HepG2 (cell line): ENCODE measurements around the gene PLPP3. TPM values are rescaled to one million over a fixed set of nuclear protein-coding genes. Genes with fewer than 3 reads are reported as not detected.

Experiments
- ATF7 ChIP-seq, 2 experiments: fragments of 450-650 bp in 1 of 2; sonication (generic) in 1 of 2; formaldehyde crosslinking in 1 of 2; IDR thresholded peaks; 2 replicates each; pipeline versions ENCODE4 v1.4.0 to v1.6.1; 2016 to 2020; ENCODE audit warnings: antibody characterized with exemption in 1 of 2, mild to moderate bottlenecking in 1 of 2, missing genetic modification reagents in 1 of 2
- CBX2 ChIP-seq, 2 experiments: fragments of 200-600 bp in 1 of 2; sonication (generic); formaldehyde crosslinking in 1 of 2; IDR thresholded peaks; 2 replicates each; pipeline versions ENCODE4 v1.7.0 to v1.8.1; 2018 to 2022; ENCODE audit warnings: low read depth in 2 of 2, low read length in 1 of 2, mild to moderate bottlenecking in 1 of 2, missing genetic modification reagents in 1 of 2
- CEBPG ChIP-seq: IDR thresholded peaks from 2 replicates; pipeline ENCODE4 v1.6.1; 2016
- CENPX ChIP-seq: sonication (generic); formaldehyde crosslinking; IDR thresholded peaks from 2 replicates; pipeline ENCODE4 v1.9.0; 2021; ENCODE audit warnings: mild to moderate bottlenecking, missing genetic modification reagents, moderate library complexity
- HDAC6 ChIP-seq: fragments of 200-600 bp; sonication (generic); IDR thresholded peaks from 2 replicates; pipeline ENCODE4 v1.7.0; 2017; ENCODE audit warnings: mild to moderate bottlenecking, antibody characterized with exemption, low read length, low read depth
- NR2F2 ChIP-seq: IDR thresholded peaks from 2 replicates; pipeline ENCODE4 v1.6.1; 2012; ENCODE audit warnings: low read depth, inconsistent platforms, borderline replicate concordance
- PHF20 ChIP-seq: sonication (generic); formaldehyde crosslinking; IDR thresholded peaks from 2 replicates; pipeline ENCODE4 v1.5.0; 2020; ENCODE audit warnings: mild to moderate bottlenecking, missing genetic modification reagents
- RFXANK ChIP-seq: IDR thresholded peaks from 2 replicates; pipeline ENCODE4 v1.6.1; 2016
- SP1 ChIP-seq, 2 experiments: fragments of 450-650 bp in 1 of 2; sonication (generic) in 1 of 2; formaldehyde crosslinking in 1 of 2; IDR thresholded peaks; 2 replicates each; pipeline versions ENCODE4 v1.4.0 to v1.6.1; 2016 to 2020; ENCODE audit warnings: missing genetic modification reagents in 1 of 2
- TOPORS ChIP-seq: sonication (generic); formaldehyde crosslinking; IDR thresholded peaks from 2 replicates; pipeline ENCODE4 v1.8.0; 2023; ENCODE audit warnings: mild to moderate bottlenecking, missing genetic modification reagents
- ZBTB38 ChIP-seq: sonication (generic); formaldehyde crosslinking; IDR thresholded peaks from 2 replicates; pipeline ENCODE4 v1.5.1; 2020; ENCODE audit warnings: mild to moderate bottlenecking, missing genetic modification reagents
- ZHX1 ChIP-seq: sonication (generic); formaldehyde crosslinking; IDR thresholded peaks from 2 replicates; pipeline ENCODE4 v1.8.1; 2022; ENCODE audit warnings: low read depth, mild to moderate bottlenecking, missing genetic modification reagents
- ZNF232 ChIP-seq: sonication (generic); formaldehyde crosslinking; IDR thresholded peaks from 2 replicates; pipeline ENCODE4 v1.4.0; 2020; ENCODE audit warnings: missing genetic modification reagents, borderline replicate concordance
- ZNF3 ChIP-seq: IDR thresholded peaks from 2 replicates; pipeline ENCODE4 v1.7.0; 2017; ENCODE audit warnings: inconsistent platforms
- ZNF644 ChIP-seq: IDR thresholded peaks from 2 replicates; pipeline ENCODE4 v1.6.1; 2016; ENCODE audit warnings: low read depth
- ZNF878 ChIP-seq: sonication (generic); formaldehyde crosslinking; IDR thresholded peaks from 2 replicates; pipeline ENCODE4 v1.8.1; 2023; ENCODE audit warnings: mild to moderate bottlenecking, missing genetic modification reagents, moderate library complexity
- polyA plus RNA-seq, 8 experiments: library from polyadenylated mRNA; depleted of rRNA in 3 of 8; stranded (reverse) in 7 of 8; unstranded in 1 of 8; fragments of >200 nt; fragmentation: Illumina TruSeq in 4 of 8; extraction: Trizol in 4 of 8; gene quantifications; 2 replicates each; pipeline versions ENCODE4 v1.2.1 to v1.2.3, GENCODE V29; 2011 to 2016; ENCODE audit warnings: low read depth in 4 of 8, missing spikeins in 1 of 8, mixed read lengths in 1 of 8; ENCODE audit not compliant: insufficient read depth in 1 of 8
- total RNA-seq, 5 experiments: library from RNA; depleted of rRNA; stranded (reverse); fragments of >200 nt; fragmentation: Illumina TruSeq; extraction: Trizol; gene quantifications; 2 replicates each; pipeline ENCODE4 v1.2.3, GENCODE V29; 2016; ENCODE audit warnings: low read depth in 1 of 5
- TF ChIP-seq, protein P1 (sequence below): sonication (generic); formaldehyde crosslinking; conservative IDR thresholded peaks from 2 replicates; pipeline ENCODE4 v1.4.0; 2020; ENCODE audit warnings: missing genetic modification reagents
- TF ChIP-seq, protein P2 (sequence below): sonication (generic); formaldehyde crosslinking; IDR thresholded peaks from 2 replicates; pipeline ENCODE4 v1.4.0; 2020; ENCODE audit warnings: mild to moderate bottlenecking, missing genetic modification reagents, borderline replicate concordance
- TF ChIP-seq, protein P3 (sequence below): sonication (generic); formaldehyde crosslinking; IDR thresholded peaks from 2 replicates; pipeline ENCODE4; 2020; ENCODE audit warnings: missing genetic modification reagents, mild to moderate bottlenecking, borderline replicate concordance

Gene PLPP3
- total and polyA plus RNA-seq, 2 of the 13 experiments (the other 11 are each of a cell fraction or from before 2014, with no cell fraction given), result 49.7 to 65.8 TPM

- no peak for TF ChIP-seq ZNF644 (CRISPR knock-in tag)
- no peak for TF ChIP-seq TOPORS
- no peak for TF ChIP-seq RFXANK
- TF ChIP-seq CBX2 (IDR thresholded peaks at IDR 0.05; ENCODE audit: low read depth, low read length), result no peak
- TF ChIP-seq CBX2 (CRISPR knock-in tag; IDR thresholded peaks at IDR 0.05; ENCODE audit: low read depth), result no peak
- TF ChIP-seq SP1 (IDR thresholded peaks at IDR 0.05), result no peak
- no peak for TF ChIP-seq SP1 (CRISPR knock-in tag; IDR thresholded peaks at IDR 0.05)
- no peak; the same call in 1 of the 2 replicates for TF ChIP-seq ZHX1 (CRISPR knock-in tag)
- no peak for TF ChIP-seq HDAC6
- no peak for TF ChIP-seq NR2F2
- no peak for TF ChIP-seq ATF7 (IDR thresholded peaks at IDR 0.05)
- no peak for TF ChIP-seq ATF7 (CRISPR knock-in tag; IDR thresholded peaks at IDR 0.05)
- TF ChIP-seq, protein P1, sequence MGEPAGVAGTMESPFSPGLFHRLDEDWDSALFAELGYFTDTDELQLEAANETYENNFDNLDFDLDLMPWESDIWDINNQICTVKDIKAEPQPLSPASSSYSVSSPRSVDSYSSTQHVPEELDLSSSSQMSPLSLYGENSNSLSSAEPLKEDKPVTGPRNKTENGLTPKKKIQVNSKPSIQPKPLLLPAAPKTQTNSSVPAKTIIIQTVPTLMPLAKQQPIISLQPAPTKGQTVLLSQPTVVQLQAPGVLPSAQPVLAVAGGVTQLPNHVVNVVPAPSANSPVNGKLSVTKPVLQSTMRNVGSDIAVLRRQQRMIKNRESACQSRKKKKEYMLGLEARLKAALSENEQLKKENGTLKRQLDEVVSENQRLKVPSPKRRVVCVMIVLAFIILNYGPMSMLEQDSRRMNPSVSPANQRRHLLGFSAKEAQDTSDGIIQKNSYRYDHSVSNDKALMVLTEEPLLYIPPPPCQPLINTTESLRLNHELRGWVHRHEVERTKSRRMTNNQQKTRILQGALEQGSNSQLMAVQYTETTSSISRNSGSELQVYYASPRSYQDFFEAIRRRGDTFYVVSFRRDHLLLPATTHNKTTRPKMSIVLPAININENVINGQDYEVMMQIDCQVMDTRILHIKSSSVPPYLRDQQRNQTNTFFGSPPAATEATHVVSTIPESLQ, result no peak
- TF ChIP-seq, protein P2, sequence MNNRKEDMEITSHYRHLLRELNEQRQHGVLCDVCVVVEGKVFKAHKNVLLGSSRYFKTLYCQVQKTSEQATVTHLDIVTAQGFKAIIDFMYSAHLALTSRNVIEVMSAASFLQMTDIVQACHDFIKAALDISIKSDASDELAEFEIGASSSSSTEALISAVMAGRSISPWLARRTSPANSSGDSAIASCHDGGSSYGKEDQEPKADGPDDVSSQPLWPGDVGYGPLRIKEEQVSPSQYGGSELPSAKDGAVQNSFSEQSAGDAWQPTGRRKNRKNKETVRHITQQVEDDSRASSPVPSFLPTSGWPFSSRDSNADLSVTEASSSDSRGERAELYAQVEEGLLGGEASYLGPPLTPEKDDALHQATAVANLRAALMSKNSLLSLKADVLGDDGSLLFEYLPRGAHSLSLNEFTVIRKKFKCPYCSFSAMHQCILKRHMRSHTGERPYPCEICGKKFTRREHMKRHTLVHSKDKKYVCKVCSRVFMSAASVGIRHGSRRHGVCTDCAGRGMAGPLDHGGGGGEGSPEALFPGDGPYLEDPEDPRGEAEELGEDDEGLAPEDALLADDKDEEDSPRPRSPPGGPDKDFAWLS (CRISPR knock-in tag), result no peak
- no peak for TF ChIP-seq CENPX (CRISPR knock-in tag)
- no peak; the same call in 1 of the 2 replicates for TF ChIP-seq ZNF232 (CRISPR knock-in tag)
- peak; percentile 33; the same call in 1 of the 2 replicates for TF ChIP-seq PHF20 (CRISPR knock-in tag)
- peak; percentile 39; the same call in 1 of the 2 replicates for TF ChIP-seq ZBTB38 (CRISPR knock-in tag)
- TF ChIP-seq, protein P3, sequence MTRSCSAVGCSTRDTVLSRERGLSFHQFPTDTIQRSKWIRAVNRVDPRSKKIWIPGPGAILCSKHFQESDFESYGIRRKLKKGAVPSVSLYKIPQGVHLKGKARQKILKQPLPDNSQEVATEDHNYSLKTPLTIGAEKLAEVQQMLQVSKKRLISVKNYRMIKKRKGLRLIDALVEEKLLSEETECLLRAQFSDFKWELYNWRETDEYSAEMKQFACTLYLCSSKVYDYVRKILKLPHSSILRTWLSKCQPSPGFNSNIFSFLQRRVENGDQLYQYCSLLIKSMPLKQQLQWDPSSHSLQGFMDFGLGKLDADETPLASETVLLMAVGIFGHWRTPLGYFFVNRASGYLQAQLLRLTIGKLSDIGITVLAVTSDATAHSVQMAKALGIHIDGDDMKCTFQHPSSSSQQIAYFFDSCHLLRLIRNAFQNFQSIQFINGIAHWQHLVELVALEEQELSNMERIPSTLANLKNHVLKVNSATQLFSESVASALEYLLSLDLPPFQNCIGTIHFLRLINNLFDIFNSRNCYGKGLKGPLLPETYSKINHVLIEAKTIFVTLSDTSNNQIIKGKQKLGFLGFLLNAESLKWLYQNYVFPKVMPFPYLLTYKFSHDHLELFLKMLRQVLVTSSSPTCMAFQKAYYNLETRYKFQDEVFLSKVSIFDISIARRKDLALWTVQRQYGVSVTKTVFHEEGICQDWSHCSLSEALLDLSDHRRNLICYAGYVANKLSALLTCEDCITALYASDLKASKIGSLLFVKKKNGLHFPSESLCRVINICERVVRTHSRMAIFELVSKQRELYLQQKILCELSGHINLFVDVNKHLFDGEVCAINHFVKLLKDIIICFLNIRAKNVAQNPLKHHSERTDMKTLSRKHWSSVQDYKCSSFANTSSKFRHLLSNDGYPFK (CRISPR knock-in tag), result no peak; the same call in 1 of the 2 replicates
- TF ChIP-seq ZNF3 (CRISPR knock-in tag), result peak; percentile 47; the same call in 1 of the 2 replicates
- no peak for TF ChIP-seq ZNF878 (CRISPR knock-in tag)
- no peak for TF ChIP-seq CEBPG (CRISPR knock-in tag)
Measured at GRCh38 chr1:56578963-56579875, at the start of gene PLPP3 (continued).
